Large intestine (tissue), 1 donor: ENCODE data around the gene MMP19. TPM values are rescaled to one million over a fixed set of nuclear protein-coding genes. Genes with fewer than 3 reads are reported as not detected.

Experiments used
- polyA plus RNA-seq: library from polyadenylated mRNA; unstranded; fragments of 120-200 nt; gene quantifications from one replicate; pipeline ENCODE4 v1.2.1, GENCODE V29; 2013

MMP19 gene
- polyA plus RNA-seq, 1 donor, result 2.5 TPM

Other genes starting within 250 kb of the MMP19 start
- not detected for gene OR10P1, start 206.0 kb downstream of the MMP19 start, polyA plus RNA-seq
- 29.6 TPM for gene ITGA7, start 135.0 kb downstream of the MMP19 start, polyA plus RNA-seq
- gene BLOC1S1, start 126.9 kb downstream of the MMP19 start, polyA plus RNA-seq, result 144 TPM
- gene RDH5, start 122.5 kb downstream of the MMP19 start, polyA plus RNA-seq, result 56.7 TPM
- gene CD63, start 113.9 kb downstream of the MMP19 start, polyA plus RNA-seq, result 955 TPM
- 4.2 TPM for gene GDF11, start 99.8 kb downstream of the MMP19 start, polyA plus RNA-seq
- 71.4 TPM for gene SARNP, start 25.2 kb downstream of the MMP19 start, polyA plus RNA-seq
- gene ORMDL2, start 24.9 kb downstream of the MMP19 start, polyA plus RNA-seq, result 31.4 TPM
- gene DNAJC14, start 13.3 kb downstream of the MMP19 start, polyA plus RNA-seq, result 28.9 TPM
- 30.6 TPM for gene PYM1, start 85.0 kb upstream of the MMP19 start, polyA plus RNA-seq
- gene DGKA, start 88.2 kb upstream of the MMP19 start, polyA plus RNA-seq, result 17.4 TPM
- gene PMEL, start 123.1 kb upstream of the MMP19 start, polyA plus RNA-seq, result 5.7 TPM
- 55.5 TPM for gene CDK2, start 123.9 kb upstream of the MMP19 start, polyA plus RNA-seq
- gene RAB5B, start 131.1 kb upstream of the MMP19 start, polyA plus RNA-seq, result 112 TPM
- gene SUOX, start 154.3 kb upstream of the MMP19 start, polyA plus RNA-seq, result 44.1 TPM
- 13.5 TPM for gene IKZF4, start 178.1 kb upstream of the MMP19 start, polyA plus RNA-seq
- 232 TPM for gene RPS26, start 199.0 kb upstream of the MMP19 start, polyA plus RNA-seq
- 326 TPM for gene ERBB3, start 237.2 kb upstream of the MMP19 start, polyA plus RNA-seq